Glomerular visceral epithelial cell (primary cell): ENCODE measurements around the gene SPDEF.

ENCODE experiments used
- DNase-seq: peaks from one replicate; pipeline ENCODE4 v3.0.0-alpha.2; 2016; ENCODE audit errors: extremely low spot score

The SPDEF gene

DNA sequence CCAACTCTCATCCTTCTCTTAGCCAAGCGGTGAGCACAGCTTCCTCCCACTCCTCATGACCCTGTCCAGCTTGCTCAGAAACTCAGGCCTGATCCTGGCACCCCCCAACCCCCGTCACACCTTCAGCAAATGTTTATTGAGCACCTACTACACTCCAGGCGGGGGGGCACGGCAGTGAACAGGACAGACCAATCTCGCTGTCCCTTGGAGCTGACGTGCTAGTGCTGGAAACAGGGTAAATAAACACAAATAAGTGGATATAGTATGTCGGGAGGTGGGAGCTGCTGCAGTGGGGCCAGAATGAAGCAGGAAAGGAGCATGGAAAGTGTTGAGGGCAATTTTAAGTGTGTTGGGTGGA lies 7.4 kb upstream of the SPDEF start:
- DNase-seq: no peak

DNA sequence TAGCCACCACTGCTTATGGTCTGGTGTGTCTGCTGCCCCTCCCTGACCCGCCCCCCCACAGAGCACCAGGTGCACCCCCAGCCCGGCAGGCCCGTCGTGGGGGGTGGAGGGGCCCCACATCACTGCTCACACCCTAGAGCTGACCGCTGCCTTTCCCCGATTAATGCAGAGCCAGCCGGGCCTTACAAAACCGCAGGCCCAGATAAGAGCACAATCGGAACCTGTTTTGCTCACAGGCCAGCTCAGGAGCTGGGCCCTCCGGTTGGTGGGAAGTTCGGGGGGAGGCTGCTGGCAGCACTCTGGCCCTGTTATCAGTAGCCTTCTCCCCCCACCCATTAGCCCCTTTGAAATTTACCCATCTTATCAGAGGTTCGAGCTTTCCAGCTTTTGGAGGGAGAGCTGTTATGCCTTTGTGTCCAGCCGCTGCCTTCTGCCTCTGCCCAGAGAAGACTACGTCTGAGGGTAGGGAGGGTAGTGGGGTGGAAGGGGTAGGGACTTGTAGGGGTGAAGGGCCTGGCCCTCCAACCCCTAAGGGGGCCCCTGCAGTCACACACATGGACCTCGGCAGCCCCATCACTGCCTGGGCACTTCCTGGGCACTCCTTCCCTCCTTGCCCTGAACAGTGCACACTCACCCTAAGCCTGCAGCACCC lies 6.9 kb upstream of the SPDEF start:
- DNase-seq: no peak

DNA sequence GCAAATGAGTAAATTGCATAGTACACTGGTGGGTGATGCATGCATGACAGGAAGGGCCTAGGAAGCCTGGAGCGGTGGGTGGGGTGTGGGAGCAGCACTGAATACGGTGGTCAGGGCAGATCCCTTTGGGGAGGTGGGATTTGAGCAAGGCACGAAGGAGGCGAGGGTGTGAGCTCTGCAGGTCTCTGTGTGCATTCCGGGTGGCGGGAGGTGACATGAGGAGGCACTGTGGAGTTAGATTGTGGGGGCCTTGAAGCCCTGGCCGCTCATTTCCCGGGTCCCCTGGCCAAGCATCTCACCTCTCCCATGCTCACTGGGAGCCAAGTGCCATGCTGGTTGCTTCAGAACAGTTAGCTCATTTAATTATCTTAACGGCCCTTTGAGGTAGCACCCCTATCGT lies 6.2 kb upstream of the SPDEF start:
- no peak for DNase-seq

DNA sequence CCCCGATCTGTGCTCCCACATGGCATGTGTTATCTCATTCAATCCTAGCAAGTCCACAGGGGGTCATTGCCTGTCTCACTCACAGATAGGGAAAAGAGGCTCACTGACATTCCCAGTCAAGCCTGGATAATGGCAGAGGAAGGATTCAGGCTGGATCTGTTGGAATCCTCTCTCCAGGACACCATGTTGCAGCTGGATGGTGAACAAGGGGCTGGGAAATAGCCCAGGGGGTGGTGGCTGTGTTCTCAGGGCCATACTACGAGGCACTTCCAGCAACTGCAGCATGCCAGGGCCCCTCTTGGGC lies 5.0 kb upstream of the SPDEF start:
- DNase-seq: no peak

DNA sequence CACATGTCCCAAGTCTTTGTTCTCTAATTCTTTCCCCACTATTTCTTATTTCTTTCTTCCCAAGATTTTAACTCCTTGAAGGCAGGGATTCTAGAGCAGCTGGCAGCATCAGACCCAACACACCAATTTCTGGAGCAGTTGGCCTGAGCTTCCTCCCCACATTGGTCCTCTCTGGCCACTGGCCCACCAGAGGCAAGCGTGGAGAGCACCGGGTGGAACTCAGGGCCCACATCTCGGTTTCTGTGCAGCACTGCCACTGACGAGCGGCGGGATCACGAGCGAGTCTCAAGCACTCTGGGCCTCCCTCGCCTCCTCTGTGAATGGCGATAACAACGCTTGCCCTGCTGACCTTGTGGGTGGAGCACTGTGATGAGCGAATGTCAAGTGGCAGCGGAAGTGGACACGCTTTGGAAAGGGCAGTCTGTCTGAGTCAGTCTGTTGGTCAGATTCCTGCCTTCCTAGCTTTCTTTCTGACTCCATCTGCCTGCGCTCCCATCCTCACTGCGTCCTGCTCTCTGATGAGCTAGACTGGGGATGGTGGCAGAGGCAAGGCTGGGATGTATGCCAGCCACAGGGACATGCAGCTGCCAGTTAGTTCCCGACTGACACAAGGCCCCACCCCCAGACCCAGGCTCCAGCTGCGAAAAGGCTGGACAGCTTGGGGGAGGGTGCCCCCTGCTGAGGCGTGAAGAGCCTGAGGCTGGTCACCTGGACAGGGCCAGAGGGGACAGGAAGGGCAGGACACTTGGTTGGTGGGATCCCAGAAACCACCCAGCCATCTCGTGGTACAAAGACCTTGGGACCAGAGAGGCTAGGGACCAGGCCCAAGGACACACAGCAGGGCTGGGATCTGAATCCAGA lies 4.5 kb upstream of the SPDEF start:
- no peak for DNase-seq

DNA sequence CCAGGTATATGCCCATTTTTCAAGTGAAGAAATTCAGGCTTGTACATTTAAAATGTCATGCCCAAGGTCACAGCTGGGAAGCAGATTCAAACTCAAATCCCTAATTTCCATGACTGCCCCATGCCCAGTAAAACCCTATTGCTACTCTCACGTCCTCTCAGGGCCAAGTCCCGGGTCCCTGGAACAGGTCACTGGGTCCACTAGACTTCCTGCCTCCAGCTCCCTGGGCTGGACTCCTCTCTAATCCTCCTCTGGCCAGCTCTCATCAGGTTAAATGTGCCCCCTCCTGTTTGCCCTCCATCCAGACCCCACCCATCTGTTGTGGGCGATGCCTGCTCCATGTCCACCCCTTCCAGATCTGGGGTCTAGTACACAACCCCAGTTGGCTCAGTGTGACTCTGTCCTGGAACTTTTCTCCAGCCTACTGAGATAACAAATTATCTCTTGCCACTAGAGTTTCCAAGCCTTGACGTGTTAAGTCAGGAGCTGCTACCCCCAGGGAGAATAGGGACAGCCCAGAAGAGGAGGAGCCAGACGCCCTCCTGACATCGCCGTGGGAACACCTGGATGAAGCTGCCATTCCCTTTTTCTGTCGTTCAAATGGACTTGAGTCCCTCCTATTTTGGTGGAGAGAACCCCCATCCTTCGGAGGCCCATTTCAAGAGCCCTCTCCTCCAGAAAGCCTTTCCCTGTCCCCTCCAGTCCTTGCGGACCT lies 3.7 kb upstream of the SPDEF start:
- no peak for DNase-seq

DNA sequence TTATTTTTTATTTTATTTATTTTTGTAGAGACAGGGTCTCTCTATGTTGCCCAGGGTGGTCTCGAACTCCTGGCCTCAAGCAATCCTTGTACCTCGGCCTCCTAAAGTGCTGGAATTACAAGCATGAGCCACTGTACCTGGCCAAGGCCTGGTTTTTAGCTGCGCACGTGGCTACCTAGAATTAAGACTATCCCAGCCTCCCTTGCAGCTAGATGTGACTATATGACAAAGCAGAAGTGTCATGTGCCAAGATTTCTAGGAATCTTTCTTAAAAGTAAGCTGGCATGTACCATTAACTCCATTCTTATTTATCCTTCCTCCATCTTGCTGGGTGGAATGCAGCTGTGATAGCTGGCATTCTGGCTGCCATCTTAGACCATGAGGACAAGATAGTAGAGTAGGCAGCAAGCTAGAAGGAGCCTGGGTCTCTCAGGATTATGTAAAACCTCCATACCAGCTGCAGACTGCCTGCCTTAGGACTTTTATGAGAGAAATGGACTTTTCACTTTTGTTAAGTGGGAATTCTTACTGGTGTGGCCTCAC lies 2.1 kb upstream of the SPDEF start:
- no peak for DNase-seq

DNA sequence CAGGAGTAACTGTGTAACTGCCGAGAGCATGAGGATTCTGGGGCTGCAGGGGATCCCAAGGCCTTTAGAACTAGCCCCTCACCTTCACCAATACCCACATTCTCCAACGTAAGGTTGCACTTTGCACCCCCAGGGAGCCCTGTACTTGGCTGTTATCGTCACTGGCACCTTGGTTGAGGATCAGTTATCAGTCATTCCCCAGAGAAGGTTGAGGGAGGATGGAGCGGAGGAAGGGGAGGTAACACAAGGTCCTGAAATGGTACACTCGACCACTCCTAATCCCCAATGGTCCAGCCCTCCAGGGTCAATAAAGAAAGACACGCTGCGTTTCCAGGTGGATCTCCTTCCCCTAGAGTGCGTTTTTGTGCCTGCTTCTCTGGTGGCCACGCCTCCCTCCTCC lies 1.1 kb upstream of the SPDEF start:
- no peak for DNase-seq

DNA sequence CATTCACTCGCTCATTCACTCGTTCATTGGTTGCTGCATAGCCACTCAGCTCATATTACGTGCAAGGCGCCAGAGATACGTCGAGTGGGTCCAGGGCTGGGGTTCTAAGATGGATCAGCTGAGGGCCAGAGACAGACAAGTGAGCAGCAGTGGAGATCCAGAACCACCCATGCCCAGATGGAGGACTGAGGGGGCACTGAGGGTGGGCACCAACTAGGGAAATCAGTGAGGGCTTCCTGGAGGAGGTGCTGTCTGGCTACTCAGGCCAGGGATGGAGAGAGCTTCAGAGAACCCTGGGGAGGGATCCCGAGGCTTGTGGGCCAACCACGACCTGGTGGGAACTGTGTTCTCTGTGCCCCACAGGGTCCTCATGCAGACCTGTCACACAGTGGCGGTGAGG lies 364 bp upstream of the SPDEF start:
- DNase-seq: no peak

DNA sequence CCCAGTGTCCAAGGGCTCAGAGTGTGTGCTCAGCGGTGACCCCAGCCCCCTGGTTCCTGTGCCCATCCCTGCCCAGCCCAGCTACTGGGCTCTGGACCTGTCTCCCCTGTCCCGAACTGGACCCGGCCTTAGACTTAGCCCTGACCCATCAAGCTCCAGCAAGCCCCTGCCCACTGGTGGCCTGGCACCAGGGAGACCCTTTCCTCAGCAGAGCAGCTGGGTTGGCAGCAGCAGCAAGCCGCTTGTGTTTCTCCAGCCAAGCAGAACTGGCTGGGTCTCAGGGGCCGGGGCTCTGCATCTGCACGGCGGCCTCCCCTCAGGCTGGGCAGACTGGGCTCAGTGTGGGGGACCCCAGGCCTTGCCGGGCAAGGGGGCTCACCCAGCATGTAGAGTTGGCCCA lies 801 bp downstream of the SPDEF start:
- DNase-seq: no peak

DNA sequence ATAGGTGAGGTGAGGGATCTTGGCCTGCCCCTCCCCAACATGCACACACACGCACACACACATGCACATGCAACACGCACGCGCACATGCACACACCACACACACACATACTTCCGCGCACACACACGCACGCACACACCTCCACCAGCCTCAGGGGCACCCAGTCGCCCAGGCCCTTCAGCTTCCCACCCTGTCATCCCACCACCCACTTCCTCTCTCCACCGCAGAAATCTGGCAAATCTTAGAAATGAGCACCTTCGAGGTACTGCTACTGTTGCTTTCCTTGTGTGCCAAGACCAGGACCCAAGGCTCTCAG lies 1.2 kb downstream of the SPDEF start:
- DNase-seq: no peak

DNA sequence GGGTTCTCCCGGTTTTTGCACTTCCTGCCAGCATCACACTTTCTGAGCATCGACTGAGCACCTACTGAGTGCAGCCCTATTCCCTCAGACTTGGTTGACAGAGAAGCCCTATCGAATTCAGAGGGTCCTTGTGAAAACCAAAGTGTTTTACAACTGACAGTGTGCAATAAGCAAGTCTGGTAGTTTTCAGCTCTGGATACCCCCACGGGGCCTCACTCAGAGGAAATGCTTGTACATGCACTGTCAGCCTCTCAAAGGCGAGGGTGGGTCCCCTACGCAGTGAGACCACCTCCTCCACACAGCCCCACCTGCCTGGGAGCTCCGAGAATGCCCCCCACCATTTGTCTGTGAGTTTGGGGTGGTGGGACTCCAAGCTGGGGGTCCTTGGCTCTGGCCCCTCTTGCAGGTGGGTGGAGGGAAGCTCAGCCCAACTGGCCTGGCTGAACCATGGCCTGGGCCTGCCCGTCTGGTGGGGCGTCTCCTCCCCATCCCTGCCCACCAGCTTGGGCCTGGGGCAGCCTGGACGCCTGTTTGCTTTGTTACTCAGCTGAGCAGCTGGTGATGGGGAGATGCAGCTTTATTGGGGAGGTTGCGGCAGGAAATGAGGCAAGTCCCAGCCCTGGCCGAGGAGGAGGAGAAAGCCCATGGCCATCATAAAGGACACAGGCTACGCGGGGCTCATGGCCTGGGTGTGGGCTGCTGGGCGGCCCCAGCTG lies 1.7 kb downstream of the SPDEF start:
- DNase-seq: no peak

DNA sequence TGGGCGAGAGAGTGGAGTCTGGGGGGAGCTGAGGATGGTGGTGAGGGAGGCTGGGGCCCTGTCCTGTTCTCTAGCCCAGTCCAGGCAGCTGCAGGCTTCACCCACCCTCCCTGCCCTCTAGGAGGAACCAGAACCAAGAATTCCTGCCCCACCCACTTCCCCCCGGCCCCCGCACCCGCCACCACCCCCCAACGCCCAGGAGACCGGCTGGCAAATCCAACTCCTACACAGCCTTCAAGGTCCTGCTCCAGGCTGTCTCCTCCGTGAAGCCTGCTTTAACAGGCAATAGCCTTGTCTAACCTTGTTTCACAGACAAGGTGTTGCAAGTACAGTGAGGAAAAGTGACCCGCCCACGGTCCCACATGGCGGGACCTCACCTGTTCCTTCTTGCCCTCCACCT lies 2.4 kb downstream of the SPDEF start:
- DNase-seq: no peak

DNA sequence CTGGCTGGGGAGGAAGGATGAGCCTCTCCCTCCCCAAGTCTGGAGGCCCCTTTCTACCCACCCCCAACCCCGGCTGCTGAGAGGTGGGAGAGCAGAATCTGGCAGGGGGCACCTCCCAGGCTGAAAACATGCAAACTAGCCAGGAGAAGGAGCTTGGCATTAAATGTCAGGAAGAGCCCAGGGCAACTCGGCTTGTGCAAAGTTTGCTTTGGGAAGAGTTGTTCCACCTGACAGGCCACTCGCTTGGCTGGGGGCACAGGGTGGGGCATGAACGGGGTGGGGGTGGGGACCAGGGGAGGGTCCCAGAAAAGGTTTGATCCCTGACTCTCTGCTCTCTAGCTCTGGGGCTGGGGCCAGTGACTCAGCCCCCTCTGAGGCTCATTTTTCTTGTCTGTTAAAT lies 3.0 kb downstream of the SPDEF start:
- DNase-seq: no peak

DNA sequence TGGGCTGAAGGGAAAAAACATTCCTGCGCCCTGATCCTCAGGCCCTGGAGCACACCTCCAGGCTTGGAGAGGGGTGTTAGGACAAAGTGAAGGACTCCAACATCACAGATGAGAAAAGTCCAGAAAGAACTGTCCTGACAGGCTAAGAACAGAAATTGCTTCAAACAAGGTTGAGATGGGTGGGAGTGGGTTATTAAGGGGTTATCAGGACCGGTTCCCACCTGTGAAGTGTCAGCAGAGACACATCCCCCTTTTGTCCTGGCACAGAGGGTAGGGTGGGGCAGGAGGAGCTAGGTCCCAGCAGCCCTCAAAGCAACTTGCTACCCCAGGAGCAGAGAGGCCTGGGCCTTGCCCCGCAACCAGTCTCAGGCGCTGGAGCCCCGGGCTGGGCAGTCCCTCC lies 3.5 kb downstream of the SPDEF start:
- DNase-seq: no peak

DNA sequence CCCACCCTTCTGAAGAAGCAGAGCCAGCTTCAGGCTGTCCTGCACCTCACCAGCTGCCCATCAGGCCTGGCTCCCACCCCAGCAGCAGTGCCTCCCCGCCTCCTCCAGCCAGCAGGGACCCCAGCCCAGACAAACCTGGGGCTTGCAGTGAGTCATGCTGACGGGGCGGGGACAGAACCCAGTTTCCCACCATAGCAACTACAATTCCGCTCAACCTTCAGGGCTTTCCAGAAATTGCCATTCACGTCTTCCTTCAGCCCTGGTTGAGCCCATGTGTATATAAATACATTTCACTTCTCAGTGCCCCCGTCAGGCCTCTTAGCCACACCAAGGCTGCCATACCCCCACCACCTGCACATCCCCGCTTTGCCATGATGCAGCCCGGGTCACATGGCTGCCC lies 4.4 kb downstream of the SPDEF start:
- DNase-seq: no peak

DNA sequence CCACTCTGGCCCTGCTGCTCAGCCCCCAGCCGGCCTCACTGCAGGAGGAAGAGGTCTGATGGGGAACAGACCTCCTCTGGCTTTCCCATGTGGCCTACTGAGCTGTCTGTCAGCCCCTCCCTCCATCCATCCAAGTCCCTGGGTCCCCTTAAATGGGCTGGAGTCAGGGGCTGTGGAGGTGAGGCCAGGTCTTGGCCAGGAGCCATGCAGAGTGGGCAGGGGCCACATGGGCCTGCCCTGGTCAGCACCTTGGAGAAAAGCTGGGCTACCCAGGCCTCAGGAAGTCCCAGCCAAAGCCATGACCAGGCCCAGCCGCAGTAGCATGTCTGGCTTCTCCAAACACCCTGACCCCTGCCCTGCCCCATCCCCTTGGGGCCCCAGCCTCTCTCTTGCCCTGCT lies 6.3 kb downstream of the SPDEF start:
- DNase-seq: no peak

DNA sequence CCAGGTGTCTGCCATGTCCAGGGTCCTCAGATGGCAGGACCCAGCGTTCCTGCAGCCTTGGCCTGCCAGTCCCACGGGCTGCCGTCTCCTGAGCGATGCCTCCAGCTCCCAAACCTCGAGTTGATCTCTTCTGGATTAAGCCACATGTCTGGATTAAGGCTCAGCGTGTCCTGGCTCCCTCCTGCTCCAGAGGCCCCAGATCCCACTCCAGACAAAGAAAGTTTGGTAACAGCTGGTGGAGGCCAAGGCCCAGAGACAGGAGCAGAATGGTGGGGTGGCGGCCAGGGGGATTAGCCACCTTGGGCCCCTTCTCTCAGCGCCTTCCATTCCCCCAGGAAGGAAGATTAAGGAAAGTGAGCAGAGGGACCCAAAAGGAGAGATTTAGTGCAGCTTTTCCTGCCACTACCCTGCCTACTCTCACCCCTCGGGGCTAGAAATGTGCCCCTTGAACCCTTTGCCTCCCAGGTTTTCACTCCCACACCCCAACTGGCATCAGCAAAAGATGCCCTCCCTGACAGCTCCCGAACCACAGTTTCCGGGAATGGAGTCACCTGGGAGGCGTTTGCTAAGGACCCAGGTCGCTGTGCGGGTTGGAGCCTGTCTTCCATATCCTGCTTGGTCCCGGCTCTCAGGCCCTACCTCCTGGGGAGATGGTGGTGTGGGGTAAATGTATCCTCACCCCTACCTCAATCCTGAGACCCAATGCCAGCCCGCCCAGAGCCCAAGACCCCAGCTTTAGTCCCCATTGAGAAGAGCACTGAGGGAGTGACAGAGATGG lies 6.9 kb downstream of the SPDEF start:
- no peak for DNase-seq

DNA sequence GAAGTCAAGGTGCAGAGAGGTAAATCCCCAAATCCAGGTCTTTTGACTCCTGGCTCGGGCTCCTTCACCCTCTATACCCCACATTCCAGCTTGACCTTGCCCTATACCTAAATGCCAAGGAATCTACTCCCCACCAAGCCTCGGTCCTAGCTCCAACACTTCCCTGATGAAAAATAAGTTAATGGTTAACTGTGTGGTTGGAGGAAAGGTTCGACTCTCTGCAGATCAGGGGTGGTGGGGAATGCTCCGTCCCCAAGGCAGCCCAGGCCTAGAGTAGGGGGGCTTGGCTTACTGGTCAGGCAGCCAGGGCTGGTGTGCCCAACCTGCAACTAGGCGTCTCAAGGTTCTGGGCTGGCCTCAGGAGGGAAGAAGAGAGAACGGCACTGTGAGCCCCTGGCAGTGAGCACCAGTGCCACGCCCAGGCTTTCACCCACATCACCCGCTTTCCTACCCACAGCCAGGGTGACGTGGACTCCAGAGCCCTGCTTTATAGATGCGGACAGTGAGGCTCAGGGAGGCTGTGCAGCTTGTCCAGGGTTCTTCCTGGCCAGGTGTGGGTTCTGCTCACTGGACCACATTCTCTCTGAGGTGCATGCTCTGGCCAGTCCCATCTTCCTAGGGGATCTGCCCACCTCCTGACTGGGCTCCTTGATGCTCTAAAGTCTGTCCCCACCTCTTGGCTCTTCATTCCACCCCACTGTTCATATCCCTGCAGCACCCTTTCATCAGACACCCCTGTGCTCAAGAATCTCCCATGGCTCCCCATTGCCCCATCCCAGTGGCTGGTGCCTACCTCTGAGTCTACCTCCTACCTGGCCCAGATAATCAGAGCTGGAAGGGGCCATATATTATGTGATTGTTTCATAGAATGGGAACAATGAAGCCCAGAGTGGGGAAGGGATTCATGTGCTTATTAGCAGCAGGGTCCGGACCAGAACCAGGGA lies 8.2 kb downstream of the SPDEF start:
- DNase-seq: peak; percentile 62

DNA sequence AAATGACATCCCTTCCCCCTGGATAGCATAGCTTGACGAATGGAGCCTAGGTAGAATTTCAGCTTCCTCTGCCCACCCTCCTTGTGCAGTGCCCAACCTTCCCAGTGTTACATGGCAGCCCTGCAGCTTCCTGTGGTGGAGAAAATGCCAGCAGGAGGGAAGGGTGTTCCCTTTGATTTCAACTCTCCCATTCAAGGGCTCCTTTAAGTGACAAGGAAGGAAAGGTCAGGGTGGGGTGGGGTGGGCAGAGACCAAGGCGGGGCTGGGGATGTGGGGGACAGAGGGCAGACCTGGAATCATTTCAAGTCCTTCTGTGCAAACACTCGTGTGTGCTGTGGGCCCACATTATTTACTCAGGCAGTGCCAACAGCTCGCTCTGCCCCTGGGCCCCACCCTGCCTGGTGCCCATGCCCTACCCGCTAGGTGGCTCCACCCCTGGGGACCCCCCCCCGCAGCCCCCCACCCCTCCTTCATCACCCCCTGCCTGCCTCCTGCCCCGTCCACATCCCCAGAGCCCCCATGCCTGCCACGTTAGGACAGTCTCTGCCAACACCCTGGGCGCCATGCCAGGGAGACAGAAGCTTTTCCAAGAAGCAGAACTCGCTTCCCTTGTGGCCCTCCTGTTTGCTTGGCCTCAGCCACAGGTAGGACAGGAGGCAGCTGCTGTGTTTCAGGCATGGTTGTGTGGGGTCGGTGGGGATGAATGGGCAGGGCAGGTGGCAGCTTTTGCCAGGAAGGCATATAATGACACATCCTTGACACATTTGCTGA lies 9.4 kb downstream of the SPDEF start:
- DNase-seq: peak; percentile 48
